ENCODE results near the gene AGXT.

Gene AGXT

DNA sequence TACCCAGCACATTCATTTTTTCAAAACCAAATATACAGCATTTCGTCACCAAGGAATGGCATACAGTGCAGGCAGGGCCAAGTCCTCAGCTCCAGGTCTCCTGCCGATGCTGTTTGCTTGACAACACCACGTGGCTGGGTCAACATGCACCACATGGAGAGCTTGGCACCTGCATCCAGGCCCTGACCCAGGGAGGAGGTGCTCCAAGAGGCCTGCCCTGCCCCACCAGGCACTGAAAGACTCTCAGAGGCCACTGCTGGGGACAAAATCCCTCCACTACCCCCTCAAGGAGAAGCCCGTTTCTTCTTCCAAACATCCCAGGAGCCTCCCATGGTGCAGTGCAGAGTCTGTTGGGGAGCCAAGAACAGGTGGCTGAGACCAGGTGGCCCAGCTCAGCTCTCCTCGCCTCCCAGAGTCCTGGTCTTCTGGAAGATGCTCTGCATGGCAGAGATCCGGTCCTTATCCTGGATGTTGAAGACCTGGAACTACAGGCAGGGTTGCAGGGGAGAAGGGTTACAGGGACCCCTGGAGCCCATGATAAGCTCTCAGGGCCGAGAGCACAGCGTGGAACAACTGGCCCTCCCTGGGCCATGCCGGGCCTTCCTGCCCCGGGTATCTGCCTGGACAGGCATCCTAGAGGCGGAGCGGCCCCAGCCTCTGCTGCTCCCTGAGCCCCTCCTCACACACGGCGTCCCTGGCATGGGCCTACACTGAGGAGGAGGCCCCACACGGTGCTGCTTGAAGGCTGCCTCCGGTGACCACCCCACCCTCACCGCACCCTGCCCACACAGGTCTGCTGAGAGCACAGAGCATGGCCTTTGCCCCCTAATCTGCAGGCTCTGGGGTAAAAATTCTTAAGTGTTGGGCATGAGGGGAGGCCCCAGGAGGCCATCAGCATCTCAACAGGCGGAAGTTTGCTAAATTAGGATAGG is 18.3 kb downstream of the AGXT start:
- DNase-seq: no peak

DNA sequence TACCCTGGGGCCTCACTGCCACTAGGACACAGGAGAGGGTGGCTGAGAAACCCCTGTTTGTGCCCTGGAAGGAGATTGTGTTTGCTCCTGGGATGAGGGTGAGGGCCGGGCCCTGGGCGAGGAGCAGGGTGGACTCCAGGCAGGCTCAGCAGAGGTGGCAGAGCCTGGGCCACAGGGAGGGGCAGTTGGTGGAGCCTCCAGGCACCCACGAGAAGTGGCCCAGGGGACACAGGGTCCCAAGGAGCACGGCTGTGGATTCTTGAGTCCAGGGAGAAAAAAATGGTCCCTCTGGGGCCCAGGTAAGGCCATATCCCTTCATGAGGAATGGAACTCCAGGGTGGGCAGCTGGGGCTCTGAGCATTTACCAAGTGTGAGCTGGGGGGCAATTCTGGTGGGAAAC is 19.0 kb downstream of the AGXT start:
- DNase-seq: no peak

DNA sequence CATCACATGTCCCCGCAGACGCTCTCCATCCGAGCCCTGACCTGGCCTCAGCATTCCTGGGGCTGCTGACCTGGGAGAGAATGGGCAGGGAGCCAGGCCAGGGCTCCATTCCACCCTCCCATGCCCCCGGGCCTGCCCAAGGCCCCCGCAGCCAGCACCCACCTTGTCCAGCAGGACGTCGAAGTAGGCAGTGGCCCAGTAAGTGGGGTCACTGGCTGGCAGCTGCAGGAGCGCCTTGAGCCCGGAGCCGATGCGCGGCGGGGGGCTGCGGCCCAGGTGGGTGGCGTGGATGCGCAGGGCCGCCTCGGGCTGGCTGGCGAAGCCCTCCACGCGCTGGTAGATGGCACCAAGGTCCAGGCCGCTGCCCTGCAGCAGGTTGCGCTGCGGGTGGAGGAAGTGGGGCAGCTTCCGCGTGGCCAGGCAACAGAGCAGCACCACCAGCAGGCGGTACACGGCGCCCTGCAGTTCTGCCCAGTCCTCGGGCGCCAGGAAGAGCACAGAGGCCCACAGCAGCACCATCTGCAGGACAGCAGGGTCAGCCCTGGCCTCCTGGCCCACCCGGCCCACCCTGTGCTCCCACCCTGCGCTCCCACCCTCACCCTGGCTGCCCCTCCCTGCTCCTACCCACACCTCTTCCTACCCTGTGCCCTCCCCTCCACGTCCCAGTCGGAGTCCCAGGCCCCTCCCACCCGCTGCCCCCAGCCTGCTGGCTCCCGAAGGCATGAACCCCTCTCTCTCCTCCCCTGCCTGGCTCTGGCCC is 19.7 kb downstream of the AGXT start:
- no peak for DNase-seq

DNA sequence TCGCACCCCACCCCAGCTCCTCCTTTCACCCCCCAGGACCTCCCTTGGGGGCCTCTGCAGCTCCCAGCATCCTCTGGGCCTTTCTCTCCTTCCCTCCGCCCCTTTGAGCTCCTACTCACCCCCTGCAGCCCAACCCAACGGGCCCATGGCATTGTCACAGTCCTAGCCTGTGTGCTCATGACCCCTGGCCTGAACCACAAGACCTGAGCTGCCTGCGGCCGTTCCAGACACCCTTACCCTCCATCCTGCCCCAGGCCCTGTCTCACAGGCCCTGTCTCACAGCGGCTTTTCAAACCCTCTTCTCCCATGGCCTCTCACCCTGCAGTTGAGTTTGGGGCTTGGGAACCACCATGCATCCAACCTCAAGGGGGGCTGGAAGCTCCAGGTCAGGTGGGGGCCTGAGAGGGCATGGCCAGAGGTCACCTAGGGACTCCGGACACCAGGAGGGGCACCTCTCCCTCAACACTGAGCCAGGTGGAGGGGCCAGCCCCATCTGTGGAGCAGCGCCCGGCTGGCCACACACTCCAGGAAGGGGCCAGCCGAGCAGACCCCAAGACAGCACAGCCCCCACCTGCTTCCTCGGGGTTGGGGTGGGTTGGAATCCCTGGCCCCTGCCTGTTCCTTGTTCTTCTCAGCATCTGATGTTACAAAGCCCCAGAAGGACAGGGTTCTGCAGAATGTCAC is 20.4 kb downstream of the AGXT start:
- DNase-seq: no peak

DNA sequence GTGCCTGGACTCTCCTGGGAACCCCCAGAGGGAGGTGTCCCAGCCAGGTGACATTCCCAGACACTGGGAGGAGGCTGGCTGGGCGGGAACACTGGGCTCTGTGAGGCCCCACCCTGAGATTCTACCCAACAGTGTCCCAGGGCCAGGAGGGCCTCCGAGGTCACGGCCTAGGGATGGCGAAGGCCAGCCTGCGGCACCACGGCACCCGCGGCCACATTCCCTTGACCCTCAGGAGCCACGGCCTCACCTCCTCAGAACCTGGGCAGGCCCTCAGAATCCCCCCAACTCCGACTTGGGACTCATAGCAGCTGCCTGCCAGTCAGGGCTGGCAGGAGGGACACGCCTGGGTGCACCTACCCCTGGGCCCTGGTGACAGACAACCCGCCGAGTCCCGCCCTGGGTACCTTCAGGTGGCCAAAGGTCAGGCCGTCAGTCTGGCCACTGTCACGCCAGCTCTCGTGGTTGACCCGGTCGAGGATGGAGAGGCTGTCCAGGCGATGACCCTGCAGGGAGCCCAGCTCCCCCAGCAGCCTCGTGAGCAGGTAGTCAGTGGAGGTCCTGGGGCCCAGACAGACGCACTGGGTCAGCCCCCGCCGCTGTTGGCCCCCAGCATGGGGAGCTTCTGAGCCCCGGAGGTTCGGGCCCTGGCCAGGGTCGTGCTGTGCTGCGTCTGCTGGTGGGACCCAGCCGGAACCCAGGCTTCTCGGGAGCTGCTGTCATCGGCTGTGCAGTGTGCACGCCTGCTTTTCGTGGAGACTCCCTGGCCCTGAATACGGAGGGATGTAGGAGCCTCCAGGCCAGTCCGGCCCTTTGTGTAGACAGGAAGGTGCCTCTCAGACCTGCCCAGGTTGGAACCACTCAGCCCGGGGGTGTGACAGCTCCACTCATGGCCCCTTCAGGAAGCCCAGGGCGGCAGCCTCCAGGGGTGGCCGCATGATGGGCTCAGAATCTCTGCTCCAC is 21.3 kb downstream of the AGXT start:
- no peak for DNase-seq

DNA sequence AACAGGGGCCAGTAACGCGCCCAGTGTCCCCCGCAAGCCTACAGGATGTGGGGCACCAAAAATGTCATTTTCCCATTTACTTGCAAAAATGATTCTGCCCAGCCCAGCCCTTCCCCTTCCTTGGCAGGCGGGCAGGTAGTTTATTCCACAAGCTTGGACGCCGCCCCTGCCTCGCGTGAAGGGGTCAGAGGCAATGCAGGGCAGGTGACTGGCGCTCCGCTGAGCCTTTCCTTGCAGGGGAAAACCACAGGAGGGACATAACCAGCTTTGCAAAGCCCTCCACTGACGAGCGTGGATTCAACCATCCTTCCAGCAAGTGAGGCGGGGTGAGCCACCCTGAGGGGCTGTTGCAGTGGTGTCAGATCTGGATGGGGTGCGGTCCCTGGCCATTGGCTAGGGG is 22.1 kb downstream of the AGXT start:
- no peak for DNase-seq

DNA sequence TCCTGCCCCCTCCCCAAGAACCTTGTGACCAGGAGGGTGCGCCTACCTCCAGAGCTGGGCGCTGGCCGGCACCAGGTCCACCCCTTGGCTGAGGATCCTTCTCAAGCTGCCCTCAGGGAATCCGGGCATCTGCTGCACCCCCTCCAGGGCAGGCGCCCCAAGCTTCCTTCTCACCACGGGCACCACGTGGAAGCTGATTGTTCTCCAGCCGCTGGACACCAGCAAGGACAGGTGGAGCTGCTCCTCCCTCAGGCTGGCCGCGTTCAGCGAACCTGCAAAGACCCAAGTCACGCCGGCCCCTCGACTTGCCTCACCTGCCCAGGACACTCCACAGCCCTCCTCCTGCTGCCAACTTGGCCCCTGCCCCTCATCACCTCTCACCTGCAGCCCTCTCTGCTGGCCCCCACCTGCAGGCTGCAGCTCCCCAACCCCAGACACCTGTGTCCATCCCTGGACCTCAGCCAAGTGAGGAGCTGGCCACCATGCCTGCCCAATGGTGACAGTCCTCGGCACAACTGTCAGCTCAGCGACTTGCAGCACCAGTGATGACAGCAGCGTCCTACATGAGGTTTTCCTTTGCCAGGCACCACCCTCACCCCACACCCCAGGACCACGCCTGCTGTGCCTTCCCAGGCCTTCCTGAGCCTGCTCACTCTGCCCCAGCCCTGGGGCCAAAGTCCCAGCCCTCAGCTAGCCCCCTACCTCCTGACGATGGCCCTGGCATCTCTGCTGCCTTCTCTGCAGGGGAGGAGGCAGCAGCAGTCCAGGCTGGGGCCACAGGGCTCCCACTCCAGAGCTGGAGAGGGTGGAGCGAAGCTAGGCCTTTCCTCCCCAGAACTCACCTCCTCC is 23.1 kb downstream of the AGXT start:
- no peak for DNase-seq

DNA sequence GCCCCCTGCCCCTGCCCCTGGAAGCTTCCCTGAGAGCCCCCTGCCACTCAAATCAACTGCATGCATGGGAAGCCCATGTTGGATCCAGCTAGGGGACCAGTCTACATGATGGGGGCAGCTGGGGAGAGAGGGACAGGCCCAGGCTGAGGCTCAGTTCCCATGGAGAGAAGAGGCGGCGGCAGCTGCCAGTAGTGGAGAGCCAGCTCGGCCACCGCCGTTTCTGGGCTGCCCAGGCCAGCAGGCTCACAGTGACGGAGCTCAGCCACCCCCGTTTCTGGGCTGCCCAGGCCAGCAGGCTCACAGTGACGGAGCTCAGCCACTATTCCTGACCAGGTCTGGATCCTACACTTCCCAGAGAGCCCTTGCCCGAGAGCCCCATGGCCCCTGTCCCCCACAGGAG is 23.7 kb downstream of the AGXT start:
- DNase-seq: no peak

DNA sequence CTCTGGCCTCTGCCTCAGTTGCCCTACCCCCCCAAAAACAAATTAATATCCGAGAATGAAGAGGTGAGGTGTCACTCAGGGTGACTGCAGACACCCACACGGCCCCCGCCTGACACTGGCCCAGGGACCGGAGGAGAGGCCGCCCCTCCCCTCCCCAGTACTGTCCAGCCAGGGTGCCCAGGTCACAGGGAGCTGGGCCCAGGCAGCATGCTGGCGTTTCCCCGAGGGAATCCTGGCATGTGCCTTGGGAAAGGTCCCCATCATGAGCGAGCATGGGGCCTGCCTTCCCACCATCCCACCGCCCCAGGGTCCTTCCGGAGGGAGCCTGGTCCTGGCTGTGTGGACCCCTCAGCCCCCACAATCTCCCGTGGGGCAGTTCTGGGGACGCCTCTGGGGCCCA is 24.3 kb downstream of the AGXT start:
- DNase-seq: no peak

DNA sequence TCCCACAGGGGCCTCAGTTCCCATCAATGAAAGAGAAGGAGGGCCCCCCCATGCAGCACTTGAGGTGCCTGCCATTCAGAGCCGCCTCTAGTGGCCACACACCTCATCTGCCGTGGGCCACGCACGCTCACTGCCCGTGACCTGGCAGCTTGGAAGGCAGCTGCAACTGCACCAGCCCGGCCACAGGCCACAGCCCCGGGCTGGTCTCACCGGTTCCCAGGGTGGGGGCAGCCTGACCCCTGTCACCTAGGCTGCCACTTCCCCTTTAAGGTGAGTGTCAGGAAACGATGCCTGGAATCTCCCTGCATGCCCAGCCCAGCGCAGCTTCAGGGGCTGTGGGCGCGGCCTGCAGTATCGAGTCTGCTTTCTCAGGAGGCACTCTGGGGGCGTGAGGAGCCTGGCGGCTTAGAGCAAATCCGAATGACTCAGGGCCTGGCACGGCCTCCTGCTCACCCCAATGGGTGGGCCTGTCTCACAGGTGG is 24.8 kb downstream of the AGXT start:
- peak; percentile 10 for DNase-seq

DNA sequence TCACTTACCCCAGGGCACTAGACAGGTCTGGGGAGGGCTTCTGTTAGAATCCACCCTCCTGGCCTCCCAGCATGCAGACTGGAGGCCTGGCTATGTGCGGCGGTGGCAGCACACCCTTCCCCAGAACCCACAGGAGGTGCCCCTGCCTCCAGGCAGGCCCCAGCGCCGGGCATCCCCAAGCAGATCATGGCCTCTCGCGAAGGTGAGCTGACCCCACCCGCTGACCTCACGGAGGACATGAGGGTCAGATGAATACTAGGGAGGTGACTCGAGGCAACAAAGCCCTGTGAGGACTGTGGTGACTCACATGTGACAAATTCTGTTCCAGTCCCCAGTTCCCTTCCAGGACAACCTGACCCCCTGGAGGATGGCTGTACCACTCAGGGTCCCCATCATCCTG is 25.4 kb downstream of the AGXT start:
- no peak for DNase-seq

DNA sequence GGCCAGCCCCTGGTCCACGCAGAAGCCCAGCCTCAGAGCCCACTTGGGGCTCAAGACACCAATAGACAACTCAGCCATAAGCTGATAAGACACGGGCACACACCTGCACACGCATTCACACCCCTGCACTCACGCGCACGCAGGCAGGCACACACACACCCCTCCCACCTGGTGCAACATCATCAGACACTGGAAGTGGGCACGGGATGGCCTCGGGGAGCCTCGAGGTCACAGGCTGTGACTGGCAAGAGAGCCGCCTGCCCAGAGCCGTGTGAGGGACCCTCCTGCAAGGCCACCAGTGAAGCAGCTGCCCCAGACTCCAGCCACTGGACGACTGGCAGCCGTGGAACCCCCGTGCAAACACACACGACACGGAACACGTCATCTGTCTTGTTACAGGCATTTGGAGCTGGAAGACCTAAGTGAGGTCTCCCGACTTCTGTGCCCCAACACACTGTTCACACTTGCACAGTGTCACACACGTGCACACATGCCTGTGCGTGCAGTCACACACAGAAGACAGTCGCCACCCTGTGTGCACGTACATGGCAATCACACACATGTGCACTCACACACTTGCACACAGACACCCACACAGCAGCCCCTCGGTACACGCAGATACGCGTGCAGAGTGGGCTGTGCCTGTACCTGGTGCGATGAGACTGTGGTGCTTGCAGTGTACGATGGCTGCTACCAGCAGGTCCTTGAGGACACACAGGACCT is 26.4 kb downstream of the AGXT start:
- no peak for DNase-seq

DNA sequence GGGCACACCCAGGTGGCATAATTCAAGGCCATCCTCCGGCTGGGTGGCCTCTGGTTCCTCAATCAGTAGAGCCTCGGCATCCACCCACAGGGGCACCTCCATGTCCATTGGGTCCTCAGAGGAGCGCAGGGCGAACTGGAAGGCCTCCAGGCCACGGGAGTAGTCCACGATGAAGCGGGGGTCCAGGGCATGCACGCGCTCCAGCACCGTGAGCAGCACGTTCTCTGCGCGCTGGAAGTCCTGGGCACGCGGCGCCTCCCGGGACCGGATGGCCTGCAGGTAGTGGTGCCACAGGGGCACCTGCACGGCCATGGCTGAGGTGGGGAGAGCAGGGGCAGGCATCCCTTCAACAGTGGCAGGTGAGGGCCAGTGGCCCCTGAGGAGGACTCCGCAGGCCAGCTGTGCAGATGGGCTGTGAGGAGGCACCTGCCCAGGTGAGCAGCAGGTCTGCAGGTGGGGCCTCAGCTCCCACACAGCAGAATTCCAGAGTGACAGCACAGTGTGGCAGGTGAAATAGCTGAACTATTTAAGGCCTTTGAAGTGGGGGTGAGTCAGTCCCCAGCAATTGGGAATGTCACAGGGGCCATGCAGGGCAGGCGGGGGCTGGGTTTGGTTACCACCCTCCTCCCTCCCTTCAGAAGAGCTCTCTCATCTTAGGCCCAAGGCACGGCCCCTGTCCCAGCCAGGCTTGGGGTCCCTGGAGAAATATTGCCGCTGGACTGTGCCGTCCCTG is 27.2 kb downstream of the AGXT start, which contains the start of gene MAB21L4:
TSS of gene MAB21L4 (minus strand) at position 501 of the 733 bp plus-strand sequence. CDS start at position 342, 159 bp downstream.
- DNase-seq: no peak

DNA sequence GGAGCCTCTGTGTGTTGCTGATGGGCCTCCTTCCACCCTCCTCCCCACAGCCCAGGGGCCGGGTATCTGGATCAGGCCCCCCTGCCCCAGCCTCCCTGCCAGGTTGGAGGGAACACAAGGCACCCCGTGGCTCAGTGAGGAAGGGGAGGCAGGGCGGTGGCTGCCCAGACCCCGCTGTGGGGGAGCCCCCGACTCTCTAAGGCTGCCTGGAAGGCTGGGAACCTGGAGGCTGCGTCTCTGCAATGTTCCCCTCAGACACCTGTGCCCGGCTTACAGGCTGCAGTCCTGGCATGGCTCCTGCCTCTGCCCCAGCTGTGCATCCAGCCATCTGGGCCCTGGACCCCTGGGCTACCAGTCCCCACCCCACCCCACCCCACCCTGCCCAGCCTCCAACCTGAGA is 27.8 kb downstream of the AGXT start:
- no peak for DNase-seq

DNA sequence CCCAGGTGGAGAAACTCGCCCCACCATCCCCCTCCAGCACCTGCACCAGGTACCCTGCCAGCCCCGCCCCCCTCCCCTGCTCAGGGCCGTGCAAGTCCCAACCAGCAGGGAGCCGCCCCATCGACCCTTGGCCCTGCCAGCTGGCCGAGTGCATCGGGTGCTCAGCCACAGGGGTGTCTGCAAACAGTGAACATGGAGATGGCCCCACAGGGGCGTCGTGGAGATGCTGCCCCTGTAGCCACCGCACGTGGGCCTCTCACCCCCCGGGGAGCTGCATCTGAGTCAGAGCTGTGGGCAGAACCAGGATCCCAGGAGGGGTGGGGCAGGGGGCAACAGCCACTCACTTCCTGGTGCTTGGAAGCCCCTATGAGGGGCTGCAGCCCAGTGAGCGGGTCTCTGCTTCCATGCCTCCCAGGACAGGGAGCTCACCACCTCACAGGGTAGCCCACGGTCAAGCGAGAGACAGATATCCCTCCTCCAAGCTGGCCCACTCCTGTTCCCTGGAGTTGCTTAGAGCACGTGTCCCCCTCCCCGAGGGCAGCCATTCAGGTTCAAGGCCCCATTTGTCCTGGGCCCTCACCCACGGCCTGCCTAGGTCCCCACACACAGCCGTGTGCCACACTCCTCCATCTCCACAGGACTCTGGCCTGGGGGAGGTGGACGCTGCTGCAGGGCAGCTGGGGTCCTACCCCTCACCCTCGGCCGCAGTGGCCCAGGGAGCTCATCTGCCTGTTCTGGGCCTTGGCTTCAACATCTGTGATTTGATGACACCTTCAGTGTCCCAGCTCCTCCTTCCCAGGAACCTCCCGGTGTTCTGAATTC is 28.5 kb downstream of the AGXT start:
- DNase-seq: no peak

DNA sequence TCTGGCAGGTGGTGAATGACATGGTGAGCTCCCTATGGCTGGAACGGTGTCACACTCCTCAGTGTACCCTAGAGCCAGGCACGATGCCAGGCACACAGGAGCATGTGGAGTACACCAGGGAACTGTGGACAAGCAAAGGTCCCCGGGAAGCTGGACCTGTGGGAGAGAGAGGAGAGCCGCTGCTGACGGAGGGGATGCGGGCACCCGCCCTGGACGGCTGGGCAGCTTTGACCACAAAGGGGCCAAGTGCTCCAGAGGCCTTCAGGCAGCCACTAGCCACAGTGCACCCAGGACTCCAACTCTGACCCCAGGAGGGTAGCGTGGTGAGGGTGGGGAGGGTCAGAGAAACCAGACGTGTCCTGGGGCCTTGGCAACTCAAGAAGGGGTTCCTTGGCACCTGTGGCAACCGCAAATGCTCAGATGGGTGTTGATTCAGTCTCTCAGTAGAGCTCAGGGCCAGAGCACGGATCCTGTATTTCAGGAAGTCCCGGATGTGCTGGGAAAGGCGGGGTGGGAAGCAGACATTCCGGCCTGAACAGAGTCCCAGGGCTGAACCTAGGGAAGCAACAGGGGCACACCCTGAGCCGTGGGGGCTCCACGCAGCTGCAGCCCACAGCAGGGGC is 29.6 kb downstream of the AGXT start:
- no peak for DNase-seq

DNA sequence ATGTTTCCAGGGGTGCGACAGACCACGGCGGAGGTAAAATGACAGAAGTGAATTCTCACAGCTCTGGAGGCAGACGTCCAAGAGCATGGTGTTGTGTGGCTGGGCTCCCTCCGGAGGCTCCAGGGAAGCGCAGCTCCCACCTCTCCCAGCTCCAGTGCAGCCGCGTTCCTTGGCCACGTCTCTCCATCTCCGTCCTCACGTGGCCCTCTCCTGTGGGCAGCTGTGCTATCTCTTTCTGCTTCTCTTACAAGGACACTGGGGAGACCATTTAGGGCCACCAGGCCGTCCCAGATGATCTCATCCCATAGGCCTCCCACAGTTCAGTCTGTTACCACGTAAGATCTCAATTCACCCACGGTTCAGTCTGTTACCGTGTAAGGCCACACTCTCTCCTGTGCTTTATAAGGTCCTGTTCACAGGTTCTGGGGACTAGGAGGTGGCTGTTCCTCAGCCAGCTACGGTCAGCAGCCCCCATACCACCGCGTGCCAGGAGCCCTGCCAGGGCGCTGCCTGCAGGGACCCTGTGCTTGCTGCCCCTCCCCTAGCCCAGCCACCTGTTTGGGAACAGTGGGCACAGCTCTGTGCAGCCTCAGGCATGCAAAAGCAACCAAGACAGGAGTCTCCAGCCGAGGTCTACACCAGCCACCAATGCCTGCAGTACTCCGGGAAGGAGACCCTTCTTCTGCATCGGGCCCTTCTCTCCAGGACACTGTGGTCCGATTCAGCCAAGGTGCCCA is 30.3 kb downstream of the AGXT start:
- no peak for DNase-seq

DNA sequence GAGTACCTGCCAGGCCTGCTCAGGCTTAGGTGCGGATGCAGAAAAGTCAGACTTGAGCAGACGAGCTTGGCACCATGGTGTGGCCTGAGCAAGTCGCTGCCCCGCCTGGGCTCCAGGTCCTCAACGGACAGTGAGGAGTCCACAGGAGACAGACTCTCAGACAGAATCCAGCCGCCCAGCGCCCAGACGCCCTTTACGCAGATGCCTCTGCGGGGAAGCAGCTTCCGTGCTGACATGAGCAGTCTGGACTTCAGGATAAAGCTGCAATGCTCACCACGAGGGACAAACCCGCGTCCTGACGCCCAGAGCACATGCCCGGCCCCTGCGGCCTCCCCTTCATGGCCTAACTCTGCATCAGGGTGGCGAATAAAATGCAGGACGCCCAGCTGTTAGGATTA is 30.8 kb downstream of the AGXT start:
- DNase-seq: no peak
